K562 (cell line): ENCODE measurements around the gene HNRNPF. TPM values are rescaled to one million over a fixed set of nuclear protein-coding genes. Genes with fewer than 3 reads are reported as not detected.
A peak's percentile ranks its signal among the peaks of the same experiment; 100 is the strongest.

Experiments
- ATF4 ChIP-seq: fragments of 450-650 bp; formaldehyde crosslinking; IDR thresholded peaks from 2 replicates; pipeline ENCODE4 v1.4.0; 2022; ENCODE audit warnings: mild to moderate bottlenecking, moderate library complexity
- CTCF ChIP-seq, 3 experiments: IDR thresholded peaks in 2 of 3; conservative IDR thresholded peaks in 1 of 3; 2 replicates each; pipeline ENCODE4 v1.5.1; 2011 to 2012; ENCODE audit warnings: low read length in 3 of 3, mild to moderate bottlenecking in 3 of 3, control low read depth in 2 of 3, improper control_type of control experiment in 1 of 3, inconsistent platforms in 1 of 3, low read depth in 1 of 3, mixed read lengths in 1 of 3, moderate library complexity in 1 of 3; ENCODE audit not compliant: insufficient read depth in 2 of 3
- E2F6 ChIP-seq, 2 experiments: IDR thresholded peaks; 2 replicates each; pipeline ENCODE4 v1.6.1; 2011; ENCODE audit warnings: borderline replicate concordance in 1 of 2, control low read depth in 1 of 2, low read depth in 1 of 2, low read length in 1 of 2, mild to moderate bottlenecking in 1 of 2, mixed read lengths in 1 of 2, moderate library complexity in 1 of 2; ENCODE audit not compliant: insufficient read depth in 1 of 2, insufficient read length in 1 of 2, poor library complexity in 1 of 2, severe bottlenecking in 1 of 2; ENCODE audit errors: extremely low read depth in 1 of 2
- L3MBTL2 ChIP-seq: fragments of 450-650 bp; IDR thresholded peaks from 2 replicates; pipeline ENCODE4 v1.6.1; 2016; ENCODE audit warnings: mild to moderate bottlenecking, moderate library complexity
- MYC ChIP-seq, 2 experiments: fragments of 250-450 bp in 1 of 2; sonication (Bioruptor Pico) in 1 of 2; IDR thresholded peaks; 2 replicates each; pipeline versions ENCODE4 v1.5.1 to v1.6.1; 2012 to 2021; ENCODE audit warnings: low read depth in 2 of 2, borderline replicate concordance in 1 of 2, improper control_type of control experiment in 1 of 2, low read length in 1 of 2, mild to moderate bottlenecking in 1 of 2, moderate library complexity in 1 of 2
- RBFOX2 ChIP-seq: fragments of 200-400 bp; formaldehyde crosslinking; IDR thresholded peaks from 2 replicates; pipeline ENCODE4 v1.6.1; 2017; ENCODE audit warnings: low read depth, mild to moderate bottlenecking, low read length, moderate library complexity
- polyA plus RNA-seq, 8 experiments: library from polyadenylated mRNA; depleted of rRNA in 4 of 8; stranded (reverse) in 5 of 8; unstranded in 3 of 8; fragments of >200 nt; fragmentation: Nextera tagmentation in 2 of 8; fragmentation: Illumina TruSeq in 1 of 8; extraction: Ambion mirVana in 2 of 8; extraction: Trizol in 1 of 8; gene quantifications; 2 replicates each; pipeline versions ENCODE4 v1.2.1 to v1.2.3, GENCODE V29; 2011 to 2014; ENCODE audit warnings: inconsistent platforms in 1 of 8, missing spikeins in 1 of 8
- total RNA-seq, 7 experiments: library from RNA; depleted of rRNA in 6 of 7; stranded (reverse); fragments of >200 nt in 6 of 7; fragmentation: Illumina TruSeq in 2 of 7; extraction: Trizol in 2 of 7; gene quantifications; 2 replicates each; pipeline versions ENCODE4 v1.2.1 to v1.2.3, GENCODE V29; 2011 to 2021; ENCODE audit warnings: low replicate concordance in 1 of 7

Gene HNRNPF
- total and polyA plus RNA-seq, 9 of the 15 experiments (the other 6 are each of a cell fraction or from before 2014, with no cell fraction given): 192 to 489 (median 416) TPM

GRCh38 chr10:43342279-43343125 is 66.5 kb downstream of the HNRNPF start (continued):
- no peak for TF ChIP-seq ATF4 (CRISPR knock-in tag)
- peak in 1 of 2 experiments; percentile 7 for TF ChIP-seq E2F6 (IDR thresholded peaks at IDR 0.05; ENCODE audit: borderline replicate concordance in 1 of 2, extremely low read depth in 1 of 2, insufficient read depth in 1 of 2, insufficient read length in 1 of 2, low read depth in 1 of 2, low read length in 1 of 2, poor library complexity in 1 of 2, severe bottlenecking in 1 of 2)
- TF ChIP-seq L3MBTL2: peak; percentile 54; the same call in 1 of the 2 replicates
- TF ChIP-seq CTCF (IDR thresholded peaks at IDR 0.05 in 2 of 3, conservative IDR thresholded peaks at IDR 0.05 in 1 of 3; ENCODE audit: insufficient read depth in 2 of 3, low read depth in 1 of 3, low read length in 3 of 3): 0 out of 6 replicates have a peak, but pooled peaks of 1 of the 3 experiments have one; percentile 16
- TF ChIP-seq MYC (IDR thresholded peaks at IDR 0.05; ENCODE audit: low read depth, low read length): peak; percentile 62; the same call in 1 of the 2 replicates
- TF ChIP-seq MYC (CRISPR knock-in tag; IDR thresholded peaks at IDR 0.05; ENCODE audit: borderline replicate concordance, low read depth): no peak
- TF ChIP-seq RBFOX2: peak; percentile 57
